Hepatocyte (in vitro differentiated cells): ENCODE results near the gene ARHGAP6.

Experiments
- EZH2 ChIP-seq: fragments of 200-600 bp; sonication (generic); IDR thresholded peaks from 2 replicates; pipeline ENCODE4 v1.6.1; 2016; ENCODE audit warnings: antibody characterized with exemption, mild to moderate bottlenecking, borderline replicate concordance
- EZH2phosphoT487 ChIP-seq: fragments of 200-600 bp; sonication (generic); IDR thresholded peaks from one replicate; pipeline ENCODE4 v1.6.1; 2018; ENCODE audit warnings: antibody characterized with exemption, mild to moderate bottlenecking, low read depth, moderate library complexity; ENCODE audit not compliant: unreplicated experiment, severe bottlenecking
- TF ChIP-seq, protein P1 (sequence below): fragments of 200-600 bp; sonication (generic); IDR thresholded peaks from 2 replicates; pipeline ENCODE4 v1.5.1; 2016; ENCODE audit warnings: antibody characterized with exemption, mild to moderate bottlenecking; ENCODE audit not compliant: poor library complexity

DNA sequence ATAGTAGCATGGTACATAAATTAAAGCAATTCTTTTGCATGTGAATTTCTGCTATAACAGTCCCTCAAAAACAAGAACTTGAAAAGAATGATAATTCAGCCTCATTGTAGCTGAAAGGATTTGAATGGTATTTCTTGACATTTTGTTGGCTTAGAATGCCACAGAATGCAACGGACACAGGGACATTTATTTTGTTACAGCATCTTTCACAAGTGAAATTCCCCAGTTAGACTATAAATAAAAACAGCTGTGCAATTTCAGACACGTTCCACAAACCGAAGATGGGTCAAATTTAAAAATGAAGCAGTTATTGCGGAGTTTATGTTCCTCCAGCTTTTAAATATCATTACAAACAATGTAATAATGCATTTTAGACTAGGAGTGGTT is 455.3 kb downstream of the ARHGAP6 start:
- TF ChIP-seq, protein P1, sequence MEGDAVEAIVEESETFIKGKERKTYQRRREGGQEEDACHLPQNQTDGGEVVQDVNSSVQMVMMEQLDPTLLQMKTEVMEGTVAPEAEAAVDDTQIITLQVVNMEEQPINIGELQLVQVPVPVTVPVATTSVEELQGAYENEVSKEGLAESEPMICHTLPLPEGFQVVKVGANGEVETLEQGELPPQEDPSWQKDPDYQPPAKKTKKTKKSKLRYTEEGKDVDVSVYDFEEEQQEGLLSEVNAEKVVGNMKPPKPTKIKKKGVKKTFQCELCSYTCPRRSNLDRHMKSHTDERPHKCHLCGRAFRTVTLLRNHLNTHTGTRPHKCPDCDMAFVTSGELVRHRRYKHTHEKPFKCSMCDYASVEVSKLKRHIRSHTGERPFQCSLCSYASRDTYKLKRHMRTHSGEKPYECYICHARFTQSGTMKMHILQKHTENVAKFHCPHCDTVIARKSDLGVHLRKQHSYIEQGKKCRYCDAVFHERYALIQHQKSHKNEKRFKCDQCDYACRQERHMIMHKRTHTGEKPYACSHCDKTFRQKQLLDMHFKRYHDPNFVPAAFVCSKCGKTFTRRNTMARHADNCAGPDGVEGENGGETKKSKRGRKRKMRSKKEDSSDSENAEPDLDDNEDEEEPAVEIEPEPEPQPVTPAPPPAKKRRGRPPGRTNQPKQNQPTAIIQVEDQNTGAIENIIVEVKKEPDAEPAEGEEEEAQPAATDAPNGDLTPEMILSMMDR: no peak
- TF ChIP-seq EZH2: no peak
- TF ChIP-seq EZH2phosphoT487: no peak
